ENCODE measurements around the gene NFAM1. TPM values are rescaled to one million over a fixed set of nuclear protein-coding genes. Genes with fewer than 3 reads are reported as not detected.

Gene NFAM1
- total RNA-seq, 6 donors from 2014 or later, result 8.7 to 36.7 (median 15.9) TPM

DNA sequence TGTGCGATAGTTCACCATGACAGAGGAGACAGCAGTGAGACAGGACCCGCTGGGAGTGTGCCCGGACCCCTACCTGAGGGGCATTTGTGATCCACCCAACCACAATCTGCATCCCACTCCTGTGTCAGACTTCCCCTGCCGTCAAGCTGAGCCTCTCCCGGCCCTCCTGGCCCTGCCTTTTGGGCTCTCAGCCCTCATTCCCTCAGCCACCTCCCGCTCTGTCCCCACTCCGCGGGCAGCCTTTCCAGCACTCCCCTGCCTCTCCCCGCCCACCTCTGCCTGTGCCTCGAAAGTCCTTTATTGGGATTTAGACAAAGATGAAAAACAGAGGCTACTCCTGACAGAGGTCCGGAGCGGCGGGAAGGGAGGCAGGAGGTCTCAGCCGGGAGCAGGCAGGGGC lies 4.2 kb downstream of the NFAM1 start:
- no peaks in the 10 kb centered on the region for H3K9me3 ChIP-seq
- TF ChIP-seq EP300 (IDR thresholded peaks at IDR 0.05), result no peak
- no peak for TF ChIP-seq POLR2A (IDR thresholded peaks at IDR 0.05)
- TF ChIP-seq, protein P1, sequence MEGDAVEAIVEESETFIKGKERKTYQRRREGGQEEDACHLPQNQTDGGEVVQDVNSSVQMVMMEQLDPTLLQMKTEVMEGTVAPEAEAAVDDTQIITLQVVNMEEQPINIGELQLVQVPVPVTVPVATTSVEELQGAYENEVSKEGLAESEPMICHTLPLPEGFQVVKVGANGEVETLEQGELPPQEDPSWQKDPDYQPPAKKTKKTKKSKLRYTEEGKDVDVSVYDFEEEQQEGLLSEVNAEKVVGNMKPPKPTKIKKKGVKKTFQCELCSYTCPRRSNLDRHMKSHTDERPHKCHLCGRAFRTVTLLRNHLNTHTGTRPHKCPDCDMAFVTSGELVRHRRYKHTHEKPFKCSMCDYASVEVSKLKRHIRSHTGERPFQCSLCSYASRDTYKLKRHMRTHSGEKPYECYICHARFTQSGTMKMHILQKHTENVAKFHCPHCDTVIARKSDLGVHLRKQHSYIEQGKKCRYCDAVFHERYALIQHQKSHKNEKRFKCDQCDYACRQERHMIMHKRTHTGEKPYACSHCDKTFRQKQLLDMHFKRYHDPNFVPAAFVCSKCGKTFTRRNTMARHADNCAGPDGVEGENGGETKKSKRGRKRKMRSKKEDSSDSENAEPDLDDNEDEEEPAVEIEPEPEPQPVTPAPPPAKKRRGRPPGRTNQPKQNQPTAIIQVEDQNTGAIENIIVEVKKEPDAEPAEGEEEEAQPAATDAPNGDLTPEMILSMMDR (IDR thresholded peaks at IDR 0.05), result no peak
- TF ChIP-seq POLR2AphosphoS5 (IDR thresholded peaks at IDR 0.05), result no peak
- peaks cover 0 to 4% (median 1%) of the 10 kb centered on the region in 4 donors for H3K4me1 ChIP-seq
- H3K27me3 ChIP-seq, result no peaks in the 10 kb centered on the region
- no peak for ATAC-seq (ENCODE audit: low FRiP score in 2 of 2)
- WGBS, 2 donors, result 63 to 76% methylated on average over 13 to 14 of the region's 14 CpGs
- DNase-seq, result no peak
- H3K27ac ChIP-seq, result no peak overlapping the region
- no peaks in the 10 kb centered on the region for H3K36me3 ChIP-seq
- no peak overlapping the region for H3K4me3 ChIP-seq

DNA sequence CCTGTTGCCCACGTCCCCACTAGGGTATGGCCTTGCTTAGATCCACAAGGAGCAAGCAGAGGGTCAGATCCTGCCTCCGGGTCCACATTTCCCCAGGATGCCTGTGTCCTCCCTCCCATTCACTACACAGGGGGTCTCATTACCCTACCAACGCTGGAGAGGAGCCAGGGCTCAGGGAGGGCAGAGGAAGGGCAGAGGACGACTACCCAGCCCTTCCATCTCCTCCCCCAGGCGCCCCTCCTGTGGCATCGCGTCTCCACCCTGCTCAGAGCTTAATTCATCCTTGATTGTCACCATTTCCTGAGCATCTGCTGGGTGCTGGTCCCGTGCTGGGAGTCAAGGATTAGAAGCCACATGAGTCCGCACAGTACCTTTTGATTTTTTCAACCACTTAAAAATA lies 5.0 kb downstream of the NFAM1 start:
- no peak overlapping the region for H3K27ac ChIP-seq
- TF ChIP-seq EP300 (IDR thresholded peaks at IDR 0.05) (no peak), POLR2AphosphoS5 (IDR thresholded peaks at IDR 0.05) (no peak), POLR2A (IDR thresholded peaks at IDR 0.05) (no peak)
- TF ChIP-seq, protein P1 (IDR thresholded peaks at IDR 0.05), result no peak
- no peaks in the 10 kb centered on the region for H3K9me3 ChIP-seq
- H3K36me3 ChIP-seq, result no peaks in the 10 kb centered on the region
- 55 to 66% methylated on average over 9 of the region's 9 CpGs for WGBS, 2 donors
- H3K4me1 ChIP-seq, result peaks cover 0 to 4% (median 1%) of the 10 kb centered on the region in 4 donors
- H3K4me3 ChIP-seq, result no peak overlapping the region
- H3K27me3 ChIP-seq, result no peaks in the 10 kb centered on the region
- DNase-seq (no peak), ATAC-seq (ENCODE audit: low FRiP score in 2 of 2) (no peak)

DNA sequence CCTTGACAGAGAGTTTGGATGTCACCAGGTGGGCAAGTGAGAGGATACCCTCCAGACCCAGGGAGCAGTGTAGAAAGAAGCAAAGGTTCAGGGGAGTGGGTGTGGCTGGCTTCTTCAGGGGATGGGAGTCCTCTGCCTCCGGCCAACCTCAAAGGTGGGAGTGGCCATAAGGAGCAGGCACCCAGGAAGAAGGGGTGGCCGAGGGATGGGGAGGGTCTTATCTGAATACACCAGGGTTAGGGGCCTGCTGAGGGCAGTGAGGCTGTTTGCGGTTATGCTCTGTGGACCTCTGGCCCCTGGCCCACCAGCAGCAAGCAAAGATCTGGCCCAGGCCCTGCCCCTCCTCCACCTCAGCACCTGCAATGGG lies 6.2 kb downstream of the NFAM1 start:
- no peak for DNase-seq
- Histone ChIP-seq H3K4me1 (no peaks in the 10 kb centered on the region), H3K27ac (no peak overlapping the region), H3K4me3 (no peak overlapping the region), H3K36me3 (no peaks in the 10 kb centered on the region), H3K9me3 (no peaks in the 10 kb centered on the region), H3K27me3 (no peaks in the 10 kb centered on the region)
- 77 to 85% methylated on average over 2 to 3 of the region's 3 CpGs for WGBS, 2 donors
- no peak for ATAC-seq (ENCODE audit: low FRiP score in 2 of 2)
- TF ChIP-seq, protein P1 (IDR thresholded peaks at IDR 0.05), result no peak
- TF ChIP-seq POLR2AphosphoS5 (IDR thresholded peaks at IDR 0.05), result no peak
- no peak for TF ChIP-seq EP300 (IDR thresholded peaks at IDR 0.05)
- no peak for TF ChIP-seq POLR2A (IDR thresholded peaks at IDR 0.05)

DNA sequence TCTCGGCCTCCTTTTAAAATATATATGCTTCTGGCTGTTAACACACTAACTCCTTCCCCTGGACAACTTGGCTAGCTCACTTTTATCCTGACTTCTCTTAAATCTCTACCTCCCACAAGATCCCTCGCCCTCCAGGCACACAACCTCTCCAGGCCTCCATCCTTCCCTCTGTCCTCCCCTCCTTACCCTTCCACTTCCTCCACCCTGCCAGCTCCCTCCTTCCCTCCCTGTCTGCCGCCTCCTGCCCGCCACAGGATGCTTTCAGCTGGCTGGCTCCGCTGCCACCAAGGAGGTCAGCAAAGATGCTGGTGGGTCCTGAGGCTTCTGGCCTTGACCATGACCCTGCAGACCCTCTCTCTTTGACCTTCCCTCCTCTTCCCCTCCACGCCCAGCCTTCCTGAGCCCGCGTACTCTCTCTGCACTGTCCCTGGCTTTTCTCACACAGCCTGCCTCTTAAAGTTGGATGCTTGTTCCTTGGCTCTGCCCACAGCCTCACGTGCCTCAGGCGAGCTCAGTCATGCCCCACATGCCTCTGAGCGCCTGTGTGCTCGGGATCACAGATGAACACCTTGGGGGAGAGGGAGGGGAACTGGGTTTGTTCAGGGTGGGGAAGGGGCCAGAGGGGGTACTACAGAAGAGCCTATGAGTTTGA lies 6.7 kb downstream of the NFAM1 start:
- WGBS, 2 donors, result 73 to 82% methylated on average over 12 of the region's 12 CpGs
- TF ChIP-seq EP300 (IDR thresholded peaks at IDR 0.05), result no peak
- TF ChIP-seq POLR2A (IDR thresholded peaks at IDR 0.05), result no peak
- no peak for TF ChIP-seq POLR2AphosphoS5 (IDR thresholded peaks at IDR 0.05)
- TF ChIP-seq, protein P1 (IDR thresholded peaks at IDR 0.05), result no peak
- Histone ChIP-seq H3K9me3 (no peaks in the 10 kb centered on the region), H3K4me3 (no peak overlapping the region), H3K27ac (no peak overlapping the region), H3K27me3 (no peaks in the 10 kb centered on the region), H3K36me3 (no peaks in the 10 kb centered on the region), H3K4me1 (no peaks in the 10 kb centered on the region)
- ATAC-seq (ENCODE audit: low FRiP score in 2 of 2) (no peak), DNase-seq (no peak)
